Loucy (cell line): ENCODE results near the gene THSD1.

Source experiments
- H2AFZ ChIP-seq: fragments of 200-600 bp; sonication (generic); 2 replicates; pipeline ENCODE4 v1.6.0; 2016; ENCODE audit warnings: antibody characterized with exemption, mild to moderate bottlenecking, low read length, moderate library complexity
- H3F3A ChIP-seq: fragments of 200-600 bp; 2 replicates; pipeline ENCODE4 v1.6.0; 2016; ENCODE audit warnings: antibody characterized with exemption, low read depth, mild to moderate bottlenecking
- H3K27me3 ChIP-seq: fragments of 200-600 bp; sonication (generic); 2 replicates; pipeline ENCODE4 v1.6.1; 2014; ENCODE audit warnings: low read length, mild to moderate bottlenecking; ENCODE audit not compliant: insufficient read depth, poor library complexity, severe bottlenecking
- H3K36me3 ChIP-seq: fragments of 200-600 bp; sonication (generic); 2 replicates; pipeline ENCODE4 v1.6.1; 2016; ENCODE audit warnings: low read length; ENCODE audit not compliant: insufficient read depth
- H3K4me1 ChIP-seq: fragments of 200-600 bp; sonication (generic); 2 replicates; pipeline ENCODE4 v1.5.1; 2014; ENCODE audit warnings: low read length, mild to moderate bottlenecking; ENCODE audit not compliant: insufficient read depth, poor library complexity, severe bottlenecking
- H3K4me2 ChIP-seq: fragments of 200-600 bp; sonication (generic); 2 replicates; pipeline ENCODE4 v1.6.0; 2014; ENCODE audit warnings: antibody characterized with exemption, low read length, low read depth, mild to moderate bottlenecking; ENCODE audit not compliant: poor library complexity, severe bottlenecking
- H3K4me3 ChIP-seq: fragments of 200-600 bp; sonication (generic); 2 replicates; pipeline ENCODE4 v1.5.1; 2014; ENCODE audit warnings: low read length, mild to moderate bottlenecking, mixed read lengths; ENCODE audit not compliant: poor library complexity, severe bottlenecking
- H3K79me2 ChIP-seq: fragments of 200-600 bp; sonication (generic); 2 replicates; pipeline ENCODE4 v1.6.1; 2014; ENCODE audit warnings: low read length; ENCODE audit not compliant: insufficient read depth
- H3K9ac ChIP-seq: fragments of 200-600 bp; sonication (generic); 2 replicates; pipeline ENCODE4 v1.6.0; 2014; ENCODE audit warnings: mild to moderate bottlenecking, low read depth, low read length, moderate library complexity; ENCODE audit not compliant: poor library complexity, severe bottlenecking
- H3K9me2 ChIP-seq: fragments of 200-600 bp; sonication (generic); replicated peaks from 2 replicates; pipeline ENCODE4 v1.6.1; 2016; ENCODE audit warnings: low read depth, low read length, mixed read lengths
- H3K9me3 ChIP-seq: fragments of 200-600 bp; sonication (generic); 2 replicates; pipeline ENCODE4 v1.6.1; 2014; ENCODE audit warnings: mild to moderate bottlenecking, antibody characterized with exemption, low read length, low read depth; ENCODE audit not compliant: insufficient read depth
- H4K20me1 ChIP-seq: fragments of 200-600 bp; sonication (generic); 2 replicates; pipeline ENCODE4 v1.6.0; 2014; ENCODE audit warnings: antibody characterized with exemption, low read length, mild to moderate bottlenecking; ENCODE audit not compliant: insufficient read depth, poor library complexity, severe bottlenecking
- EZH2phosphoT487 ChIP-seq: fragments of 200-600 bp; IDR thresholded peaks from 2 replicates; pipeline ENCODE4 v1.6.1; 2018; ENCODE audit warnings: antibody characterized with exemption, mild to moderate bottlenecking, moderate library complexity, borderline replicate concordance
- TF ChIP-seq, protein P1 (sequence below): fragments of 200-600 bp; sonication (generic); conservative IDR thresholded peaks from 2 replicates; pipeline ENCODE4 v1.5.1; 2014; ENCODE audit warnings: mild to moderate bottlenecking, antibody characterized with exemption, low read length

THSD1 gene

DNA sequence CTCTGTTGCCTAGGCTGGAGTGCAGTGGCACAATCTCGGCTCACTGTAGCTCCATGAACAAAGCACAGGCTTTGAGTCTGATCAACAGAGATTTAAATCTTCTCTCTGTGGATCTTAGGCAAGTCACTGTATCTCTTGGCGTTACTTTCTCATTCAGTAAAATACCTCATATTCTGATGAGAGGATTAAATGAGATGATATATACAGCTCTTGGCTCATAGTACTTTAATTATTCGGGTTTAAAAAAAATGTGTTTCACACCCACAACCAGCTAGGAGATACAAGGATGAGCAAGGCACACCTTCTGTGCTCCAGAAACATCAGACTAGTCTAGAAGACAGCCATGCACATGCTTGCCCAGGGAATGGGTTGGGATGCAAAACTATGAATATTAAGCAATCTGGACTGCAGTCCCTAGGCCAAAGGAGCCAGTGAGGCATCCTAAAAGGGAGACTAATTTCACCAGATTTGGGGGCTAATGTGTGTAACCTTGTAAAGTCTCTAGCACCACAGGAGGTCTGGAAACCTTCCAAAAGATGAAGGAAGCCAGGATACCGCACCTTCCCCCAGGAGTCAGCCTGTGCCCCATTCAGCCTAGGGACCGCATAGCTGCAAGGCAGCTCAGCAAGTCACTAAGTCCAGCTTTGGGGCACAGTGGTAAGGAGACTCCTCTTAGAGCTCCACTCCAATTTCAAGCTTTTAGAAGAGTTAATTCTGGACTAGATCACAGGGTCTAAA lies 42.0 kb upstream of the THSD1 start:
- TF ChIP-seq EZH2phosphoT487: no peak
- TF ChIP-seq, protein P1, sequence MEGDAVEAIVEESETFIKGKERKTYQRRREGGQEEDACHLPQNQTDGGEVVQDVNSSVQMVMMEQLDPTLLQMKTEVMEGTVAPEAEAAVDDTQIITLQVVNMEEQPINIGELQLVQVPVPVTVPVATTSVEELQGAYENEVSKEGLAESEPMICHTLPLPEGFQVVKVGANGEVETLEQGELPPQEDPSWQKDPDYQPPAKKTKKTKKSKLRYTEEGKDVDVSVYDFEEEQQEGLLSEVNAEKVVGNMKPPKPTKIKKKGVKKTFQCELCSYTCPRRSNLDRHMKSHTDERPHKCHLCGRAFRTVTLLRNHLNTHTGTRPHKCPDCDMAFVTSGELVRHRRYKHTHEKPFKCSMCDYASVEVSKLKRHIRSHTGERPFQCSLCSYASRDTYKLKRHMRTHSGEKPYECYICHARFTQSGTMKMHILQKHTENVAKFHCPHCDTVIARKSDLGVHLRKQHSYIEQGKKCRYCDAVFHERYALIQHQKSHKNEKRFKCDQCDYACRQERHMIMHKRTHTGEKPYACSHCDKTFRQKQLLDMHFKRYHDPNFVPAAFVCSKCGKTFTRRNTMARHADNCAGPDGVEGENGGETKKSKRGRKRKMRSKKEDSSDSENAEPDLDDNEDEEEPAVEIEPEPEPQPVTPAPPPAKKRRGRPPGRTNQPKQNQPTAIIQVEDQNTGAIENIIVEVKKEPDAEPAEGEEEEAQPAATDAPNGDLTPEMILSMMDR: no peak
- Histone ChIP-seq H4K20me1 (peaks cover 41% of the 10 kb centered on the region), H3K4me1 (peaks cover 37% of the 10 kb centered on the region), H3K9me3 (no peaks in the 10 kb centered on the region), H3K27me3 (no peaks in the 10 kb centered on the region), H3F3A (no peaks in the 10 kb centered on the region; the same call in 1 of the 2 replicates), H3K9me2 (no peaks in the 10 kb centered on the region), H3K4me3 (peak overlapping the region; percentile 78), H3K36me3 (peaks cover 4% of the 10 kb centered on the region; the same call in 1 of the 2 replicates), H3K79me2 (peaks cover 66% of the 10 kb centered on the region), H3K4me2 (peak overlapping the region; percentile 89), H2AFZ (no peak overlapping the region), H3K9ac (peak overlapping the region; percentile 79)

DNA sequence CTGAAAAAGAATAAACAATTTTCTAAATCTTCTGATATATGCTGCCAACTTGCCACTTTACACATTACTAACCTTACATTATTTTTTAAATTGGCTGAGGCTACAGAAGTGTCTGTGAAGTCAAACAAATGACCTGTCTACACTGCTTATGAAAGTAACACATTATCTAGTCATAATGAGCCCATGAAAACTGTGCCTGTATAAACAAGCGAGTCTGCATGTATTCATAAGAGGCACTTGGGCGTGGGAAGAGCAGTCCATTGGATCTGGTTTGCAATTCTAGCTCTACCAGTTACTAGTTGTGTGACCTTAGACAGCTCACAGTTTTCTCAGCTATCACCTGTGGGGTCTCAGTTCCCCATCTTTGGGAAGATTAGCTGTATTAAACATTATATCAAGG lies 41.4 kb upstream of the THSD1 start:
- H3K9me3 ChIP-seq: no peaks in the 10 kb centered on the region
- H3K36me3 ChIP-seq: peaks cover 4% of the 10 kb centered on the region; the same call in 1 of the 2 replicates
- peak overlapping the region; percentile 89 for H3K4me2 ChIP-seq
- peaks cover 41% of the 10 kb centered on the region for H4K20me1 ChIP-seq
- H3K9ac ChIP-seq: peak overlapping the region; percentile 79
- no peaks in the 10 kb centered on the region for H3K27me3 ChIP-seq
- H3K9me2 ChIP-seq: no peaks in the 10 kb centered on the region
- no peaks in the 10 kb centered on the region; the same call in 1 of the 2 replicates for H3F3A ChIP-seq
- H3K4me1 ChIP-seq: peaks cover 41% of the 10 kb centered on the region
- TF ChIP-seq, protein P1: no peak
- no peak for TF ChIP-seq EZH2phosphoT487
- H2AFZ ChIP-seq: no peak overlapping the region
- peaks cover 72% of the 10 kb centered on the region for H3K79me2 ChIP-seq
- peak overlapping the region; percentile 78 for H3K4me3 ChIP-seq

DNA sequence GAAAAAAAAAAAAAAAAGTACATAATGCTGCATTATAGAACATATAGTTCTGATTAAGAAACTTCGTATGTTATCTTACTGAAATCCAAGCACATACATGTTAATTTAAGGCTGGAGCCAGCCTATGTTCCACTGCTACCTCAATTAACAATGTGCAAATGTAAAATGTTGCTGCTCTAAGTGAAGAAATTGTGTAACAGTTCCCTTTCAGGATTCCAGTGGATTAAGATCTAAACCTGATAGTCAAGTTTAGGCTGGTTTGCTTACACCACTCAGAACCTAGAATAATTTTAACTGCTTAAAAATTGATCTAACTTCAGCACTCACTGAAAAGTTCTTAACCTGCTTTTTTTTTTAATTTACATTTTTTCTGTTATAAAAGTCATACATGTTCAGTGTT lies 40.3 kb upstream of the THSD1 start:
- peaks cover 4% of the 10 kb centered on the region for H3K36me3 ChIP-seq
- no peak overlapping the region for H2AFZ ChIP-seq
- no peaks in the 10 kb centered on the region for H3K27me3 ChIP-seq
- TF ChIP-seq, protein P1: no peak
- no peak for TF ChIP-seq EZH2phosphoT487
- H3K4me1 ChIP-seq: peaks cover 40% of the 10 kb centered on the region
- no peak overlapping the region for H3K9ac ChIP-seq
- H3K9me2 ChIP-seq: no peaks in the 10 kb centered on the region
- peaks cover 74% of the 10 kb centered on the region for H3K79me2 ChIP-seq
- H3K9me3 ChIP-seq: no peaks in the 10 kb centered on the region
- peak overlapping the region; percentile 46 for H3K4me3 ChIP-seq
- H4K20me1 ChIP-seq: peaks cover 41% of the 10 kb centered on the region
- H3F3A ChIP-seq: no peaks in the 10 kb centered on the region
- H3K4me2 ChIP-seq: peak overlapping the region; percentile 89
